HepG2 (cell line): Measurements from ENCODE around the gene FSD2. TPM values are rescaled to one million over a fixed set of nuclear protein-coding genes. Genes with fewer than 3 reads are reported as not detected.
"Not testable (repeated sequence)": the region's sequence is repeated elsewhere in the genome, so short reads cannot be mapped to it uniquely, and the experiment has no call there.

ENCODE experiments used
- ATAC-seq: fragments of 200-7000 bp; cut with Tn5 transposase; 3 replicates; pipeline ENCODE4 v1.9.1; 2020; ENCODE audit warnings: mild to moderate bottlenecking, moderate library complexity
- BruUV-seq: library from RNA; stranded (reverse); fragments of 400-500 nt; replicated peaks from 2 replicates; lab custom pipeline; 2021; lab: Mats Ljungman, UMichigan
- CTCF ChIA-PET: fragments of 300-600 bp; formaldehyde crosslinking; extraction: SDS; loops from one replicate; lab custom pipeline; 2021; ENCODE audit warnings: low total read pairs, inconsistent platforms, low intra/inter-chr PET ratio; lab: Yijun Ruan, JAX
- POLR2A ChIA-PET: fragments of 350-600 bp; sonication (Branson Sonifier 250); formaldehyde crosslinking; loops from one replicate; lab custom pipeline; 2020; ENCODE audit warnings: antibody characterized with exemption, inconsistent platforms; lab: Yijun Ruan, JAX
- DNase-seq: peaks from one replicate; pipeline ENCODE4 v3.0.0-alpha.2; 2015; ENCODE audit warnings: low spot score
- FAIRE-seq: peaks from 3 replicates; lab custom pipeline; 2011; peaks lifted over from hg19 to GRCh38; lab: Jason Lieb, UNC
- H2AFZ ChIP-seq: one replicate; pipeline ENCODE4 v1.6.1; 2011; ENCODE audit warnings: low read length, inconsistent platforms
- H3K27ac ChIP-seq: fragments of 300-600 bp; 3 replicates; pipeline ENCODE4 v1.8.0; 2011; ENCODE audit warnings: mixed run types, mild to moderate bottlenecking, mixed read lengths, low read length, inconsistent platforms; ENCODE audit not compliant: insufficient read depth; ENCODE audit errors: extremely low read length
- H3K27me3 ChIP-seq, 2 experiments: fragments of 200-600 bp in 1 of 2; 2 replicates in 1 of 2; 3 replicates in 1 of 2; pipeline versions ENCODE4 v1.6.0 to v1.8.0; 2011; ENCODE audit warnings: low read length in 2 of 2, mild to moderate bottlenecking in 2 of 2, moderate library complexity in 2 of 2, inconsistent platforms in 1 of 2; ENCODE audit not compliant: insufficient read depth in 2 of 2, control insufficient read depth in 1 of 2
- H3K36me3 ChIP-seq, 2 experiments: fragments of 200-600 bp in 1 of 2; replicated peaks in 1 of 2; 2 replicates in 1 of 2; 3 replicates in 1 of 2; pipeline versions ENCODE4 v1.5.1 to v1.8.0; 2011; ENCODE audit warnings: low read length in 2 of 2, inconsistent platforms in 1 of 2; ENCODE audit not compliant: insufficient read depth in 2 of 2, control insufficient read depth in 1 of 2
- H3K4me1 ChIP-seq: 2 replicates; pipeline ENCODE4 v1.5.1; 2012; ENCODE audit warnings: low read length, inconsistent platforms; ENCODE audit not compliant: insufficient read depth
- H3K4me2 ChIP-seq: 2 replicates; pipeline ENCODE4 v1.6.0; 2011; ENCODE audit warnings: low read depth, low read length, inconsistent platforms
- H3K4me3 ChIP-seq, 3 experiments: fragments of 200-600 bp in 1 of 3; sonication (generic), shearing (Covaris generic) in 1 of 3; replicated peaks in 1 of 3; 2 replicates each; pipeline ENCODE4 v1.5.1; 2011 to 2016; ENCODE audit warnings: low read length in 3 of 3, inconsistent platforms in 2 of 3, low read depth in 2 of 3, mild to moderate bottlenecking in 2 of 3, control low read depth in 1 of 3, mixed read lengths in 1 of 3; ENCODE audit not compliant: insufficient read depth in 1 of 3
- H3K79me2 ChIP-seq: one replicate; pipeline ENCODE4 v1.6.1; 2011; ENCODE audit warnings: low read length, inconsistent platforms; ENCODE audit not compliant: insufficient read depth
- H3K9ac ChIP-seq: 2 replicates; pipeline ENCODE4 v1.6.0; 2011; ENCODE audit warnings: mild to moderate bottlenecking, low read depth, low read length, inconsistent platforms; ENCODE audit not compliant: insufficient read depth
- H3K9me3 ChIP-seq: 2 replicates; pipeline ENCODE4 v1.5.1; 2012; ENCODE audit warnings: mild to moderate bottlenecking, low read length
- H4K20me1 ChIP-seq: 2 replicates; pipeline ENCODE4 v1.6.0; 2011; ENCODE audit warnings: inconsistent platforms, mild to moderate bottlenecking, low read length, moderate library complexity; ENCODE audit not compliant: insufficient read depth
- ATF7 ChIP-seq, 2 experiments: fragments of 450-650 bp in 1 of 2; sonication (generic) in 1 of 2; formaldehyde crosslinking in 1 of 2; IDR thresholded peaks; 2 replicates each; pipeline versions ENCODE4 v1.4.0 to v1.6.1; 2016 to 2020; ENCODE audit warnings: antibody characterized with exemption in 1 of 2, mild to moderate bottlenecking in 1 of 2, missing genetic modification reagents in 1 of 2
- CREB1 ChIP-seq, 2 experiments: fragments of 450-650 bp in 1 of 2; IDR thresholded peaks; 2 replicates each; pipeline ENCODE4 v1.6.1; 2016 to 2017; ENCODE audit warnings: control low read depth in 1 of 2, mild to moderate bottlenecking in 1 of 2, missing compliant biosample characterization in 1 of 2, missing genetic modification characterization in 1 of 2
- FOXJ3 ChIP-seq: sonication (generic); formaldehyde crosslinking; IDR thresholded peaks from 2 replicates; pipeline ENCODE4 v1.4.0; 2020; ENCODE audit warnings: missing genetic modification reagents, mild to moderate bottlenecking, borderline replicate concordance
- GLI4 ChIP-seq: sonication (generic); formaldehyde crosslinking; IDR thresholded peaks from 2 replicates; pipeline ENCODE4 v1.5.1; 2020; ENCODE audit warnings: missing genetic modification reagents, mild to moderate bottlenecking, moderate library complexity, borderline replicate concordance
- JUND ChIP-seq: sonication (generic); formaldehyde crosslinking; IDR thresholded peaks from 2 replicates; pipeline ENCODE4 v1.8.0; 2022; ENCODE audit warnings: mild to moderate bottlenecking, missing genetic modification reagents
- KMT2A ChIP-seq: sonication (generic); formaldehyde crosslinking; IDR thresholded peaks from 2 replicates; pipeline ENCODE4 v1.4.0; 2020; ENCODE audit warnings: missing genetic modification reagents
- NFATC3 ChIP-seq: sonication (generic); formaldehyde crosslinking; IDR thresholded peaks from 2 replicates; pipeline ENCODE4 v1.5.1; 2020; ENCODE audit warnings: mild to moderate bottlenecking, missing genetic modification reagents
- SMAD1 ChIP-seq: sonication (generic); formaldehyde crosslinking; IDR thresholded peaks from 2 replicates; pipeline ENCODE4 v1.4.0; 2020; ENCODE audit warnings: missing genetic modification reagents, low read depth, mild to moderate bottlenecking, borderline replicate concordance
- SMC3 ChIP-seq: IDR thresholded peaks from 2 replicates; pipeline ENCODE4 v1.6.1; 2011; ENCODE audit warnings: low read length, improper control_type of control experiment
- SRSF1 ChIP-seq: fragments of 200-400 bp; formaldehyde crosslinking; optimal IDR thresholded peaks from 2 replicates; pipeline ENCODE3; 2017; ENCODE audit warnings: mild to moderate bottlenecking, low read depth, low read length, moderate library complexity
- SYNCRIP ChIP-seq: fragments of 200-400 bp; formaldehyde crosslinking; IDR thresholded peaks from 2 replicates; pipeline ENCODE4 v1.6.1; 2018; ENCODE audit warnings: mild to moderate bottlenecking, low read depth, low read length; ENCODE audit not compliant: insufficient read depth
- ZMYM3 ChIP-seq: sonication (generic); formaldehyde crosslinking; IDR thresholded peaks from 2 replicates; pipeline ENCODE4 v1.5.1; 2020; ENCODE audit warnings: mild to moderate bottlenecking, missing genetic modification reagents
- ZNF207 ChIP-seq: fragments of 450-650 bp; IDR thresholded peaks from 2 replicates; pipeline ENCODE4 v1.6.1; 2016; ENCODE audit warnings: antibody characterized with exemption, borderline replicate concordance
- ZNF329 ChIP-seq: sonication (generic); formaldehyde crosslinking; IDR thresholded peaks from 2 replicates; pipeline ENCODE4 v1.9.0; 2021; ENCODE audit warnings: low read depth, mild to moderate bottlenecking, missing genetic modification reagents
- WGBS: methylation state at CpG from one replicate; pipeline ENCODE4 v1.1.6; 2017; ENCODE audit warnings: low lambda C conversion rate; 5-methylcytosine and 5-hydroxymethylcytosine counted together
- in situ Hi-C: cut with HindIII; loops from 2 replicates; pipeline ENCODE4 v1.10.0; 2017; ENCODE audit warnings: low pct_unique_long_range_greater_than_20kb; ENCODE audit not compliant: extremely low pct_ligation_motif_present
- intact Hi-C: fragments of 100-400 bp; cut with micrococcal nuclease; formaldehyde crosslinking; loops from one replicate; pipeline ENCODE4 v1.10.0; 2022; ENCODE audit not compliant: unreplicated experiment
- polyA plus RNA-seq, 8 experiments: library from polyadenylated mRNA; depleted of rRNA in 3 of 8; stranded (reverse) in 7 of 8; unstranded in 1 of 8; fragments of >200 nt; fragmentation: Illumina TruSeq in 4 of 8; extraction: Trizol in 4 of 8; gene quantifications; 2 replicates each; pipeline versions ENCODE4 v1.2.1 to v1.2.3, GENCODE V29; 2011 to 2016; ENCODE audit warnings: low read depth in 4 of 8, missing spikeins in 1 of 8, mixed read lengths in 1 of 8; ENCODE audit not compliant: insufficient read depth in 1 of 8
- total RNA-seq, 5 experiments: library from RNA; depleted of rRNA; stranded (reverse); fragments of >200 nt; fragmentation: Illumina TruSeq; extraction: Trizol; gene quantifications; 2 replicates each; pipeline ENCODE4 v1.2.3, GENCODE V29; 2016; ENCODE audit warnings: low read depth in 1 of 5

FSD2 gene
- total and polyA plus RNA-seq, 2 of the 13 experiments (the other 11 are each of a cell fraction or from before 2014, with no cell fraction given), result not detected

DNA sequence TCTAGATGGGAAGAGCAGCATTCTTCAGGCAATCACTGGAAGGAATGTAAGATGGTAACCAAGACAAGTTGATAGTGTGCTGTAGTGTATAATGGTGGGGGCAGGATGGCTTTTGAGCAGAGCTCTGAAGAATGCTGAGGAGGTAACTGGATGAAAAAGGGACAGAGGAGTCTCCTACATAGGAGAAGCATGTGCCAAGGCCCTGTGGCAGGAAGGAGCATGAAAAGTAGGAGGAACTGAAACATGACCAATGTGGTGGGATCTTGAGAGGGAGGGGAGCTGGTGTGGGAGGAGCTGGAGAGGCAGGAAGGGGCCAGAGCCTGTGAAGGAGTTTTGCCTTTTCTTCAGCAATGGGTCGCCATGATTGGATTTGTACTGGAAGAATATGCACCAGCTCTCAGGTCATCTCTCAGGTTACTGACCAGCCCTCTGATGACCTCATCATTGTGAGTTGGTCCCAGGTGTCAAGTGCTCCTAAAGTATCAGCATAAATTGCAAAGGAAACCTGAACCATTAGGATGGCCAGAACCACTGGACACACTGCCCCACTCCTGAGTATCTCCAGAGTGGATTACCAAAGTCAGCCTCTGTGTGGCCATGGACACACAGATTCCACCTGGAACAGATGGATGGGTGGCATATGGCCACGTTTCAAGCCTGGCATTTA is 38.6 kb downstream of the FSD2 start:
- no peak overlapping the region for H3K27ac ChIP-seq
- H3K9me3 ChIP-seq, result no peaks in the 10 kb centered on the region
- FAIRE-seq (no peak), ATAC-seq (no peak), DNase-seq (no peak)
- ChIA-PET CTCF (no interaction called here), POLR2A (interaction anchor here (0.5 kb wide), 1 partner anchor 21 kb away, joined by 4 read pairs; no protein-coding TSS in a partner anchor)
- intact Hi-C loops, result no loop called here
- H3K36me3 ChIP-seq, result peaks cover 0 to 10% of the 10 kb centered on the region in 2 experiments; a peak in 1 of 5 replicates
- no peaks in the 10 kb centered on the region for H3K27me3 ChIP-seq
- peaks cover 33% of the 10 kb centered on the region for H3K4me1 ChIP-seq
- H3K79me2 ChIP-seq, result no peaks in the 10 kb centered on the region
- WGBS, result 100% methylated on average over 1 of the region's 2 CpGs
- TF ChIP-seq ZNF207, result no peak
- TF ChIP-seq CREB1 (IDR thresholded peaks at IDR 0.05), result peak; percentile 25; the same call in 1 of the 2 replicates
- no peak for TF ChIP-seq CREB1 (CRISPR knock-in tag; IDR thresholded peaks at IDR 0.05)
- TF ChIP-seq KMT2A (CRISPR knock-in tag), result no peak
- no peak for TF ChIP-seq SRSF1
- TF ChIP-seq SYNCRIP, result no peak
- no peak for TF ChIP-seq GLI4 (CRISPR knock-in tag)
- peak; percentile 83 for TF ChIP-seq ATF7 (IDR thresholded peaks at IDR 0.05)
- TF ChIP-seq ATF7 (CRISPR knock-in tag; IDR thresholded peaks at IDR 0.05), result no peak
- TF ChIP-seq NFATC3 (CRISPR knock-in tag), result no peak
- TF ChIP-seq SMAD1 (CRISPR knock-in tag), result no peak
- no peak for TF ChIP-seq SMC3
- TF ChIP-seq JUND (CRISPR knock-in tag), result no peak
- no peak for TF ChIP-seq FOXJ3 (CRISPR knock-in tag)
- 0 out of 2 replicates have a peak, but pooled peaks have one; percentile 21 for TF ChIP-seq ZMYM3 (CRISPR knock-in tag)
- no peak for TF ChIP-seq ZNF329 (CRISPR knock-in tag)
- H4K20me1 ChIP-seq, result no peaks in the 10 kb centered on the region
- H3K4me2 ChIP-seq, result no peak overlapping the region
- no TSS peak for BruUV-seq
- no peak overlapping the region for H3K4me3 ChIP-seq
- no peak overlapping the region for H2AFZ ChIP-seq
- H3K9ac ChIP-seq, result no peak overlapping the region
- in situ Hi-C loops, result no loop called here

DNA sequence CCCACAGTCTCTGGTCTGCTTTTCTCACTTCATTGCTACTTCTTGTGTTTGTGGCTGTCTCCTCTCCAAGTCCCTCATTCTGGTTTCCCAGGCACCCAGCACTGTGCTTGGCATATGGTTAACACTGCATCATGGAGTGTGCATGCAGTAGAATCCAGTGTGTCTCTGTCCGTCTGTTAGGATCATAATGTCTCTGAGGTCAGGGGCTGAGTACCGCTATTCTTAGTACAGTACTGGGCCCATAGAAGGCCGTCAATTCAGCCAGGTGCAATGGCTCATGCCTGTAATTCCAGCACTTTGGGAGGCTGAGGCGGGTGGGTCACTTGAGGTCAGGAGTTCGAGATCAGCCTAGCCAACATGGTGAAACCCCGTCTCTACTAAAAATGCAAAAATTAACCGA is 39.7 kb downstream of the FSD2 start:
- FAIRE-seq, H3K9me3 ChIP-seq, H3K27me3 ChIP-seq, H3K27ac ChIP-seq, intact Hi-C loops, H3K4me3 ChIP-seq, CTCF ChIA-PET, DNase-seq, H2AFZ ChIP-seq, H4K20me1 ChIP-seq, ATAC-seq, H3K79me2 ChIP-seq, in situ Hi-C loops, POLR2A ChIA-PET, BruUV-seq, H3K4me2 ChIP-seq, H3K9ac ChIP-seq: not testable (repeated sequence)
- WGBS, result 97% methylated on average over 7 of the region's 7 CpGs
- Histone ChIP-seq H3K4me1 (peaks cover 38% of the 10 kb centered on the region), H3K36me3 (peaks cover 0 to 13% of the 10 kb centered on the region in 2 experiments; a peak in 2 of 5 replicates)
